IPS-NIHi7 (cell line): ENCODE results near the gene DNAJC21.

Source experiments
- DNase-seq: peaks from one replicate; pipeline ENCODE4 v3.0.0; 2012; ENCODE audit warnings: mixed read lengths; ENCODE audit errors: extremely low spot score

DNAJC21 gene

GRCh38 chr5:34929134-34929719 is at the start of gene DNAJC21:
DNAJC21 (plus strand) TSS chr5:34929559; CDS start chr5:34929820, 261 bp downstream.
- peak; percentile 98 for DNase-seq

- DNase-seq, result no peak
Measured at GRCh38 chr5:34881246-34881645, 48.1 kb upstream of the DNAJC21 start.

- DNase-seq, result no peak
Measured at GRCh38 chr5:34886392-34887119, 42.8 kb upstream of the DNAJC21 start.

- DNase-seq, result no peak
Measured at GRCh38 chr5:34889394-34889793, 40.0 kb upstream of the DNAJC21 start.

- no peak for DNase-seq
Measured at GRCh38 chr5:34891981-34892380, 37.4 kb upstream of the DNAJC21 start.

- DNase-seq, result no peak
Measured at GRCh38 chr5:34892414-34892813, 36.9 kb upstream of the DNAJC21 start.

- DNase-seq, result no peak
Measured at GRCh38 chr5:34894716-34895115, 34.6 kb upstream of the DNAJC21 start.

GRCh38 chr5:34895641-34896419 is 33.5 kb upstream of the DNAJC21 start:
- no peak for DNase-seq

- DNase-seq, result no peak
Measured at GRCh38 chr5:34897646-34898045, 31.7 kb upstream of the DNAJC21 start.

- peak; percentile 72 for DNase-seq
Measured at GRCh38 chr5:34898258-34898895, 31.0 kb upstream of the DNAJC21 start.

- DNase-seq, result no peak
Measured at GRCh38 chr5:34899066-34899465, 30.3 kb upstream of the DNAJC21 start.

GRCh38 chr5:34900652-34901051 is 28.7 kb upstream of the DNAJC21 start:
- no peak for DNase-seq

- no peak for DNase-seq
Measured at GRCh38 chr5:34903260-34903659, 26.1 kb upstream of the DNAJC21 start.

GRCh38 chr5:34905564-34905963 is 23.8 kb upstream of the DNAJC21 start:
- DNase-seq, result no peak

GRCh38 chr5:34913072-34913471 is 16.3 kb upstream of the DNAJC21 start:
- DNase-seq, result no peak

- DNase-seq, result peak; percentile 25
Measured at GRCh38 chr5:34914671-34915138, 14.7 kb upstream of the DNAJC21 start.

GRCh38 chr5:34915139-34915855 is 14.1 kb upstream of the DNAJC21 start, which contains the start of the genes BRIX1 and RAD1:
BRIX1 (plus strand) TSS chr5:34915711; CDS start chr5:34915739, 28 bp downstream.
RAD1 (minus strand) TSS chr5:34915504; CDS start chr5:34914892, 612 bp downstream.
- DNase-seq, result peak; percentile 90

GRCh38 chr5:34915856-34916192 is 13.5 kb upstream of the DNAJC21 start:
- DNase-seq, result no peak

- no peak for DNase-seq
Measured at GRCh38 chr5:34916518-34916917, 12.8 kb upstream of the DNAJC21 start.

- DNase-seq, result no peak
Measured at GRCh38 chr5:34918025-34918424, 11.3 kb upstream of the DNAJC21 start.

GRCh38 chr5:34919077-34919476 is 10.3 kb upstream of the DNAJC21 start:
- no peak for DNase-seq
